Lower leg skin (tissue), 3 donors: Measurements from ENCODE around the gene BEX5.

Source experiments
- CTCF ChIP-seq, 3 donors: fragments of 450-650 bp; IDR thresholded peaks; one replicate each; pipeline ENCODE4 v1.5.1; 2016; ENCODE audit warnings: antibody characterized with exemption in 3 of 3, mild to moderate bottlenecking in 3 of 3, moderate library complexity in 2 of 3
- POLR2A ChIP-seq, 2 donors: fragments of 450-650 bp; IDR thresholded peaks; one replicate each; pipeline ENCODE4 v1.6.1; 2016 to 2017; ENCODE audit warnings: antibody characterized with exemption in 2 of 2, mild to moderate bottlenecking in 1 of 2, moderate library complexity in 1 of 2

- no peak for TF ChIP-seq CTCF (IDR thresholded peaks at IDR 0.05)
- TF ChIP-seq POLR2A (IDR thresholded peaks at IDR 0.05): no peak
Observed at GRCh38 chrX:102126863-102127262, 28.9 kb downstream of the BEX5 start.
